DMS 273 treated with DMSO at 0.1 percent for 48 hours (cell line): ENCODE results near the gene KDELR3.

Source experiments
- DNase-seq: peaks from one replicate; lab custom pipeline; 2025; lab: John Stamatoyannopoulos, UW

KDELR3 gene

DNA sequence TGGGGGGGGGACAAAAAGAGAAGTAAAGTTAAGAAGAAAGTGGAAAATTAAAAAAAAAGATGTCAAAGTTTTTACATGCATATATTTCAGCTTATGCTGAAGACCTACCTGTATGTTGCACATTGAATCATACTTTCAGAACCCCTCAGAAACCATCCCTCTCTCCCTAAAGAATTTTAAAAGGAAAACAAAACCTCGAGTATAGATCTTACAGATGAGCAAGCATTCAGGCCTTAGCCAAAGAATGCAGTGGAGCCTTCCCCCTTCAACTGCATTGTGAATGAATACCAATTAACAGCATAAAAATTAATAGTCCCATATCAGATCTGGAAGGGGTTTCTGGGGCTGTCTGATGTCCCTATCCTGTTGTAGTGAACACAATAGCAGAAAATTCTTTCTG, 16.3 kb downstream of the KDELR3 start:
- DNase-seq, result no peak

DNA sequence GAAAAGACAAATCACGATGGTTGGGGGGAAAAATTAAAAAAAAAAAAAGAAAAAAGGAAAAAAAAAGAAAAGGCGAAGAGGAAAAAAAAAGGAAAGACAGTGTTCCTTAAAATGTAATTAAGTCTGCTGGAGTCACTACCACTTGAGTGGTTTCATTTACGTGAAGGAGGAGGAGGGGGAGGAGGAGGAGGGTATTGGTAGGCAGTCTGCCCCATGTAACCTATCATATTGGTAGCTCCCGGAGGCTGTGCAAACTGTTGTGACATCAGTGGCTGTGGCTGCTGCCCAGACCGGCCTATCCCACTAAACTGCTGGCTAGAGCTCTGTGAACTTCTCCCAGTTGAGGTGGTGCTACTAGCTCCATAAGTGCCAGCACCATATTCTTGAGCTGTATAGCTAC, 17.9 kb downstream of the KDELR3 start:
- DNase-seq, result no peak

DNA sequence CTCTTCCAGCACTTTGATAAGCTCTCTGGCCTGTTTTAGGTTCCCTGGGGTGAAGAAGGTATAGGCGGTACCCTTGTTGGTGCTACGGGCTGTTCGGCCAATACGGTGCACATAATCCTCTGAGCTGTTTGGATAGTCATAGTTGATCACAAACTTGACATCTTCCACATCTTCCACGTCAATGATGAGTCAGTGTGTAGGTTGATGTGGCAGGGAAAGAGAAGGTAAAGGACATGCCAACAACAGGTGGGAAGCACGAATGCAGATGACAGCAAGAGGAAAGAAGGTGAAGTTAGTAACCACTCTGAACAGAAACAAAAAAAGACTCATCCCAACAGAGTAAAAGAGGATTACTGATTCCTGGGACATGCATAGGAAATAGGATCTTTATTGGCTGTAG, 20.1 kb downstream of the KDELR3 start:
- DNase-seq, result no peak

DNA sequence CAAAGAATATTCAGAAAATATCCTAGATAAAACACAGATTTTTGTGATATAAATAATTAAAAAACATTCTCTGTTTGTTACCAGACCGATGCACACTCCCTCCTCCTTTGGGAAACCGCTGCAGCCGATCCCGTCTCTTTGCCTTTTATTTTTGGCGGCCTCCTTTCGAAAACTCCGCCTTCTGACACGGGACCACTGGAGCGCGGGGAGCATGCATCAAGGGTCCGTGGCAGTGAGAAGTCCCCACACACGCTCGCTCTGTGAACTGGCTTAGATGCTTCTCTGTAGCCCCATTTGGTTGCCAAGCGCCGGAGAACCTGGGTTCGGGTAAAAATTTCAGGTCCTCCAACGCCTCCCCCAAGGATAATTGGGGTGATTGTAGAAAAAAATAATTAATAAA, 21.2 kb downstream of the KDELR3 start:
- DNase-seq, result no peak

DNA sequence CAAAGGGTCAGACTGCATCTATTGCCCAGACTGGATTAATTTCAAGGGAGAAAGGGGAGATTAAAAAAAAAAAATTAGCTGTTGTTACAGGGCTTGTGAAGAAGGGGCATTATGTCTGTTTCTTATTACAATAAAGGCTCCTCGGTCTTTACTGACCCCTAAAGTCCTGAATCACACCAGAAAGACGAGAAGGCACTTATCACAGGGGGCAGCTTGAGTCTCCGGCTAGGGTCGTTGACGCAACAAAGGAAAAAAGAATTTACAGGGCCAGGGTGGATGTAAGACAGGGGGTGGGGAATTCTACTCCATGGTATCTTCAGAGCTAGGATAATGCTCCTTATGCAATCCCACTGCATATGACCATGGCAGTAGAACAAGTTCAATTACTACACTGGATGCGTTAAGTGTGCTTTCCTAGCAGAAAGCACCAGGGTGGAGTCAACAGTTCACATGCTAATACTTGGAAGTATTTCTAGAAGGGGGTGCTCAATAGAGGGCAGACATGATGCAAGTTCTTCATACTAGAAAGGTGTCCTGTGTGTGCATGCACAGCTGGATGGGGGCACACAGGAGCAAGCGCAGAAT, 21.8 kb downstream of the KDELR3 start:
- no peak for DNase-seq

DNA sequence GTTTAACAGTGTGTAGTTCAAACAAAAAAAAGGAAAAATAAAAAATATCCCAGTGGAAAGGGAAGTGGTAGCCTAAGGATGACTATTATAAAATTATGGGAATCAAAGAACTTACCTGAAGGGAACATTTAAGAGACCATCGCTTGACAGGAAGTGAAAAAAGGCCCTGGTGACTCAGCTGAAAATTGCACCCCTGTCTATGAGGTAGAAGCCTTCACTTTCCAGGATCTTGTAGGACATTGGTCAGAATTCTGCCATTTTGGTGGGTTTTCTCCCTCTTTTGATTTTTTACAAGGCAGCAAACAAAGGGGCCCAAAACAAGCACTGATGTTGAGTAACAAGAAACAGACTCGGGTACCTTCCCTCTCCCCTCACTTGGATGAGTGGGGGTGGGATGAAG, 22.6 kb downstream of the KDELR3 start:
- no peak for DNase-seq

DNA sequence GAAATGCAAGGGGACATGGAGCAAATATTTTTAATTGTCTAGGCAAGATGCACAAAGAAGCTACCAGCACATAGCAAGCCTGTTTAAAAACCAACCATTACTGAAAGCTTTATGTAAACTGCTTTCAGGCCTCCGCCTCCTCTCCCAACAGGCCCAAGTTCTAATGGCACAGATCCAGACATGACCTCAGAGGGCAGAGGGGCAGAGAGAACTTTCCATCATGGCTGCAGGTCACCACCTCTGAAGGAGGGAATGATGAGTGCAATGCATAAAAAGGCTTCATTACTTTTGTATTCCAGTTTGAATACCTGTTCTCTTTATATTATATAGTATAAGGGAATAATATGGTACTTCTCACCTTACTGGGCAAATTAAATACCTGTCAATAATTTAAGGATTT, 23.0 kb downstream of the KDELR3 start:
- DNase-seq, result no peak

DNA sequence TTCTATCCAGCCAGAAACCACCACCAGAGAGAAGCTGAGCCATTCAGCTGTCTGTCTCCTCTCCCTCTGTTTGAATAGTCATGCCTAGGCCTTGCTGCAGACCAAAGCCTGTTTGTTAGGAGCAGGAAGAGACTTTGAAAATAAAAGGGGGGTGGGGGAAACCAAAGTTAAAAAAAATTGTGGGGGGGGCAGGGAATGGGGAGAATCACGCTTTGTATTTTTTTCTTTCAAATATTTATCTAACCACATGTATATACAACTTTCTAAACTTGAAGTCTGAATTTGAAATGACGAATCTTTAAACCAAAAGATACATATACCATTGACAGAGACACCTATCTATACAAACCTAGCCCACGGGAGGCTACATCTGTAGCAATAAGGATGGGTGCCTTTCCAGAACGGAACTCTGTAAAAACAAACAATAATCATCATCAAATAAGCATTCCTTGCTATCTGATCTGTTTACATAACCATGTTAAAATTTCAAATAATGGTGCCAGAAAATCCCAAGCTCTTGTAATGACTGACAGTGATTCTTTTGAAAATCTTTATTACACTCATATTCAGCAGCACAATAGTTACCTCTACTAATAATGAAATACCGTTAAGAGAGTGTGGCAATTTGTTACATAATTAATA, 23.9 kb downstream of the KDELR3 start:
- no peak for DNase-seq

DNA sequence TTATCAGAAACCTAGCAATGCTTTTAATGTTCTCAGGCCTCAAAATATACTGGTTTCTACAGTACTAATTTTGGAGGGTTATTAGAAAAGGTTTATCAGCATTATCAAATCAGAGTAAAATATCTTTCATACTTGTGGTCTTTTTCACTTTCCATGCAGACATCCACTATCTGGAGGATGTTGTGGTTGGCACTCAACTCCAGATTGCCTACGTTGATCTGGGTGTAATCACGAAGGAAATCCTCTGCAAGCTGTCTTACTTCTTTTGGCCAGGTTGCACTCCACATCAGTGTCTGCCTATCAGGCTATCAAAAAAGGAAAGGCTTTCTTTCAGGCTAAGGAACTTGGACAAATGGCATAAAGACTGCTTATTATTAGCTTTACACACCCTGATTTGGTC, 26.6 kb downstream of the KDELR3 start:
- DNase-seq, result no peak

DNA sequence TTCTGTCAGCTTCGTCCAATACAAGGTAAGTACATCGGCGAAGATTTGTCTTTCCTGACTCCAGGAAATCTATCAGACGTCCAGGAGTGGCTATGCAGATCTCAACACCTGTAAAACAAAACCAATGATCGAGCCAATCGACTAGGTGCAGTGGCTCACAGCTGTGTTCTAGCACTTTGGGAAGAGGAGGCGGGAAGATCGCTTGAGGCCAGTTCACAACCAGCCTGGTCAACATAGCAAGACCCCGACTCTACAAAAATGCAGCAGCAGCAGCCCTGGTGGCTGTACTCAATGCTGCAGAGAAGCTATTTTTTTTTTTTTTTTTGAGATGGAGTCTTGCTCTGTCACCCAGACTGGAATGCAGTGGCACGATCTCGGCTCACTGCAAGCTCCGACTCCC, 27.0 kb downstream of the KDELR3 start:
- no peak for DNase-seq

DNA sequence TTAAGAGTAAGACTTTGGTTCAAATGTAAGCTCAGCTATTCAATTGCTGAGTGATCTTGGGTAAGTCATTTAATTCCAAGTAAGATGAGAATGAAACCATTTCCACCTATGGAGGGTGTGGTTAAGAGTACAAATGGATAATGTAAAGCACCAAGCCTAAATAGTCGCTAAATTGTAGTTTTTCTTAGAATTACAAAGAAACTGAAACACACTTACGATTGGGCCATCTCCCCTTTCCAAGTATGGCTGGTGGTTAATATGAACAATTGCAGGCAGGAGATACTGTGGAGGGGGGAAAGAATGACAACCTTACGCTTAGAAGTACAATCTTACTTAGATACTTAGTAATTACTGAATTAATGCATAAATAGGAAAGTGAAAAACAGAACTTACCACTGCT, 30.0 kb downstream of the KDELR3 start:
- no peak for DNase-seq

DNA sequence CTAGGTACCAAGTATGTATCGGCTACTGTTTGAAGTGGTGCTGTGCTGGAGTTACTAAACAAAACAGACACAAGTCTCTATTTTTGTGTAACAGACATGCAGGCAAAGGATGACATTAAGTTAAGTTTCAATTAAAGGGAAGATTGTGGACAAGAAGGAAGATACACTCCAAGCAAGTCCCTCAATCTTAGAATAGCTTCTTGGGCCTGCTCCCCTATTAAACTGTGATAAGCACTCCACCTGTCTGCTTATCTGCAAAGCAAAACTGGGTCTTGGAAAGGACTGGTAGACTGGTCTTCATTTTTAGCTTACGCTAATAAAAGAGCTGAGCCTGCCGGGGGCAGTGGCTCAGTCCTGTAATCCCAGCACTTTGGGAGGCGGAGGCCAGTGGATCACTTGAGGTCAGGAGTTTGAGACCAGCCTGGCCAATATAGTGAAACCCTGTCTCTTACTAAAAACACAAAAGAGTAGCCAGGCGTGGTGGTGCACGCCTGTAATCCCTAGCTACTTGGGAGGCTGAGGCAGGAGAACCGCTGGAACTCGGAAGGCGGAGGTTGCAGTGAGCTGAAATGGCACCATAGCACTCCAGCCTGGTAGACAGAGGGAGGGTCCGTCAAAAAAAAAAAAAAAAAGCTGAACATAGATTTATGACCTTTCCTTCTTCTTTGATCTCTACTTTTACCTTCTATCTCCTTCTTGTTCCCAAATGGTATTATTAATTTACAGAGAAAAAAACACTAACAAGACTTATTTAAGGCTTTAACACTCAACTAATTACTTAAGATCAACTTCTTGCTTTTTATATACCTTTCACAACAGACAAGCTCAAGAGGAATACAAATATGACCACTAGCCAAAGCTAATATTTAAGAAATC, 34.1 kb downstream of the KDELR3 start:
- DNase-seq, result no peak

DNA sequence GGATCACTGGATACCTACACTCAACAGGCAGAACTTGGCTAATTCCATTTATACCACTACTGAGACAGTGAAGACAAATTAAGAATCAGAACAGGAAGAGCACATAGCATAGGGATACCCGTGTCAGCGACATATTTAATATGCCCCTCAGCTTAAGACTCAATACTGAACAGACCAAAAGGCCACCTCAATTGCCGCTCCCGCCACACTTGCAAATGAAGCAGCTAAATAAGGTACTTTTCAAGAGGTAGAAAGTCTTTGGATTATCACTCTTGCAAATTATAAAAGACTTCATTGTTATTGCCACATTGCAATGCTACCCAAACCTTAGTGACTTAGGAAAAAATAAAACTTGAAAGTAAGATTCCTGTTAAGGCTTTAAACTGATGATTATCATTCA, 35.1 kb downstream of the KDELR3 start:
- no peak for DNase-seq

DNA sequence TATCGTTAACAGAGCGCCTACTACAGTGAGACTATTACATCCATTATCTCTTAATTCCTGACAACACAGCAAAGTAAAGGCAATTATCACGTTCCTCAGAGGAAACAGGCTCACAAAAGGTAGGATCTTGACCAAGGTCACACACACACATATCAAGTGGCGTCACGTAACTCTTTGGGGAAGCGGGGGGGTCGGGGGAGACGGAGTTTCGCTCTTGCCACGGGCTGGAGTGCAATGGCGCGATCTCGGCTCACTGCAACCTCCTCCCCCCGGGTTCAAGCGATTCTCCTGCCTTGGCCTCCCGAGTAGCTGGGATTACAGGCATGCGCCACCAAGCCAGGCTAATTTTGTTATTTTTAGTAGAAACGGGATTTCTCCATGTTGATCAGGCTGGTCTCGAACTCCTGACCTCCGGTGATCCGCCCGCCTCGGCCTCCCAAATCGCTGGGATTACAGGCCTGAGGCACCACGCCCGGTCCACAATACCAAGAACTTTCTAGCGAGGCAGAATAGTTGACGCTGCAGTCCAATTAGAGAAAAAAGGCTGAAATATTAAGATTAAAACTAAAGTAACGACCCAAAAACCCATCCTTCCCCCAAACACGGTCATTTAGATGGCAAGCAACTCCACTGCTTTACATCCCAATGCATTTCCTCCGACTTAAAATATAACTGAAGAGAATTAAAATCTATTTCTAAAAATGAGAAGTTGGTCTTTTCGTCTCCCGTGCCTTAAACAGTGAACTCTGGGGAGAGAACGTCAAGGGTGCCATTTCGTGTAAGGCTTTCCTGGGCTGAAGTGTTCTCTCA, 37.0 kb downstream of the KDELR3 start:
- no peak for DNase-seq

DNA sequence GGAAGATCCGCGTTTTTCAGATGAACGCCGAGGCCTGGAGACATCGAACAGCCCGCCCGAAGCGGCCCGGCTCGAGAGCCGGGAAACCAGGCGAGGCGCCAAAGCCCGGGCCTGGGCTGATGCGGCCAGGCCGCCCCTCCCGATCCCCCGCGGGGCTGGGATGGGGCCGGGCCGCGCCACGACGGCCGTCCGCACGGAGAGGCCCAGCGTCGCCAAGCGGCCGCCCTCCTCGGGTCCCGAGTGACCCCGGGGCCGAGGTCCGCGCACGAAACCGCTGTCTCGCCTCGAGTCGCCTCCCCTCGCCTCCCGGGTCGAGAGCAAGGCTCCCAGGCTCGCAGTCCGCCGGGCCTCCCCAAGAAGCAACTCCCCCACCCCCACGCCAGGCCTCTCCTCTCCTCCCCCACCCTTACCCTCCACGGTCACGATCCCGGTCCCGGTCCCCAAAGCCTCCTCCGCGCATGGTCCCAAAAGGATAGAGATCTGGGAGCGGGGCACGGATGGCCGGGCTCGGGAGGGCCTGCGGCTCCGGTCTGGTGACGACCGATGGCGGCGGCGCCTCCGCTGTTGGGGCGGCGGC, 37.7 kb downstream of the KDELR3 start:
- DNase-seq, result no peak

DNA sequence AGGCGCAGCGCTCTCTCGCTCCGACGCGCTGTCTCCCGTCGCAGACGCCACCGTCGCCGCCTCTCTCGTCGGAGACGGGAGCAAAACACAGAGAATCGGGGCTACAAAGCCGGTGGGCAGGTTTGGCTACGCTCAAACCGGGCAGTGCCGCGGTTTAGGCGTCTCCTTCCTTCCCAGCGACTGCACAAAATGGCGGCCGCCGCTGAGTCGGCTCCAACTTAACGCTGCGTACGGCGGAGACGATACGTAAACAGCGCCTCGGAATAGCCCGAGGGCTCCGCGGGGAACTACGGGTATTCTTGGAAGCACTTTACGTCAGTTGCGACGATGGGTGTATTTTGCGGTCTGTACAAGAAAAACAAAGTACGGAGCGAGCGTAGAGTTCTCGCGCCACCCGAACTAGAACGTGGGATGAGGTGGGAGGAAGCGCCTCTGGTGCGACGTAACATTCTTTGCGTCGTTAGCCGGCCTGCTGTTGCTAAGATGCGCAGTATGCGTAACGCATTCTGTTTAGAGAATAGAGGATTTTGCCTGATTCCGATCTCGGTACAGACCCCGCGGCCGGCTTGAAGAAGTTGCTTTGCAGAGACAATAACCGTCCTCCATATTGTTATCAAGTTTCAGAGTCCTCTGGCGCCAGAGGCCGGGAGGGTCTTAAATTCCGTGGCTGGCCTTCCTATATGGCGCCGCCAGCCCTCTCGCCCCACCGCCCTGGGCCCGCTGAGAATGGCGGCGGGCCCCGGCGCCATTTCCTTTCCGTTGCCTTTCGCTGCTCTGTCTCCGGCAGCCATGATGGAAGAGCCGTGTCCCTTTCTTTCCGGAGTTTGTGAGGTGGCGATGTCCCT, 38.4 kb downstream of the KDELR3 start, which contains the start of gene DDX17:
Gene DDX17 (minus strand): TSS at position 194 of the 845 bp plus-strand sequence.
- peak; percentile 84 for DNase-seq

DNA sequence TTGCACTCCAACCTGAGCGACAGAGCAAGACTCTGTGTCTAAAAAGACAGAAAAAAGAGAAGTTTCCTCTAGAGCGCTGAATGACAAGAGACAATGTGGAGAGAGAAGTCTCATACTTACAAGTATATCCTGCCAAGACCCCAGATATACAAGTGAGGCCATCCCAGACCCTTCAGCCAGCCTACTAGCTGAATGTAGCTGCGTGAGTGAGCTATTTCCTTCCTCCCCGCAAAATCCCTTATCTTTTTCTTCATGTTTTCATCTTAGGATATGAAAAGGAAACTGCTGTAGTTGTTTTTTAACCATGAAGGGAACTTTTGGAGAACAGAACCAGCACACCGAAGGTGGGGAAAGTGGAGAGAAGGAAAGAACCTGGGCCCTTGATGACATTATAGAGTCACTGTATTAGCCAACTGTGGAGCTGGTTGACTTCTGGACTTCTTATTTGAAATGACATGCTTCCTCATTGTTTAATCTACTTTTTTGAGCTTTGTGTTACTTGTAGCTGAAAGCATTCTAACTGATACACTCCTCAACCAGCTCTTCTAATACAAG, 42.6 kb downstream of the KDELR3 start:
- no peak for DNase-seq

DNA sequence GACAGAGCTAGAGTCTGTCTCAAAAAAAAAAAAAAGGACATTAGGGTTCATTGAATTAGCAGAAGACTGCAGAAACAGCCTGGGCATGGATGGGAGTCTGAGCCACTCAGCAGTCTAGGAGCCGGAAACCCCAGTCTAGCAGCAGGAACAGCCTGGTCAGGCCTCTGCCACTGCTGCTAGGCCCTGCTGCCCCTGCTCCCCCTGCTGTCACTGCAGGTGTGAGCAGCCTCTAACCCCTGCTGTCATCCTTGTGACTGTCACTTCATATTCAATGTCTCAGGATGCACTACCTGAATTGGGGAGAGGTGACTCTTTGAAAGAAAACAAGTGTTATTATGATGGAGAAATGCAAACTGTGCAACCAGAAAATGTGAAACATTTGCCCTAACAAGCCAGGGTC, 45.2 kb downstream of the KDELR3 start:
- no peak for DNase-seq

DNA sequence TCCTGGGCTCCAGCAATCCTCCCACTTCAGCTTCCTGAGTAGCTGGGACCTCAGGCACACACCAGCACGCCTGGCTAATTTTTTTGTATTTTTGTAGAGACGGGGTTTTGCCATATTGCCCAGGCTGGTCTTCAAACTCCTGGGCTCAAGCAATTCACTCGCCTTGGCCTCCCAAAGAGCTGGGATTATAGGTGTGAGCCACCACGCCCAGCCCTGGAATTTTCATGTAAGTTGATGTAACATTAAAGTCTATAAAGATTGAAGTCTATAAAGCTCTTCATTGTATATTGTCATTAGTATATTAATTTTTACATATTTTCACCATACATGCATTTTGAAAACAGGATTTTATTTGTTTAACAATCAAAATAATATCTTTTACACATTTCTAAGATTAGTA, 50.7 kb downstream of the KDELR3 start:
- no peak for DNase-seq

DNA sequence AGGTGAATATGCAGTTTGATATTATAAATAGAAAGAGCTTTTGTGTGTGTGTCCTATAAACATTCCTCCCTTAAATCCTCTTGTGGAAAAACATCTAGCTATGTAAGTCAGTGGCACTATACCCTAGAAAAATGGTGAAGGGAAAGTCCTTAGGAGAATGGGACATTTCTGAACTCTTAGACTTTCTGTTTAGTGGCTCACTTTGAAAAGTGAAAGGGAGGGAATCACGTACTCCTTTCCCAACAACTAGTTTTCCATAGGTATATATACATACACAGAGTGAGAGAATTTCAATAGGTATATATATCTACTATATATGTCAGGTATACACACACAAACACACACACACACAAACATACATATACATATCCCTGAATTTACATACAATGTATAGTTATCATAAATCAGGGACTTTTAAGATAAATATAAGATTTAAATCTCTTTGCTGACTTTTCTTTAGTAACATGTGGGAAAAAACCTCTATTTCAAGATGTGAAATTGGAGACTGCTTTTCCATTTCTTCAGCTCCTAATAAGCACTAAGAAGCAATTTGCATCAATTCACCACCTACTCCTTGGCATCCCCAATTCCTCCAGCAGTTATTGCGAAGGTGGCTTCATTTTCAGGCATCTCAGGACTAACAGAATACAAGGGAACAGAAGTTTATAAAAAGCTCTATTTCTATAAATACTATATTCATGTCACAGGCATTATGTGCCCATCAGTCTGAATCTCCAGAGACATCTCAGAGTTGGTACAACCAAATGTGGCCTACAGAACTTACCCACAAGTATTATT, 51.8 kb downstream of the KDELR3 start:
- no peak for DNase-seq
